Stimulated activated CD4-positive, alpha-beta T cell treated with anti-CD3 and anti-CD28 coated beads, Interleukin-12 subunit alpha, Interleukin-12 subunit beta, amount 100 ng/mL, for 48 hours (primary cell): Measurements from ENCODE around the gene OR10G8.

Experiments
- DNase-seq, 3 donors: peaks; one replicate each; pipeline ENCODE4 v3.0.0-alpha.2; 2020; ENCODE audit warnings: low read depth in 2 of 3, low spot score in 1 of 3

OR10G8 gene

GRCh38 chr11:124077266-124077665, 50.7 kb downstream of the OR10G8 start:
- no peak for DNase-seq

GRCh38 chr11:124078591-124078990, 52.0 kb downstream of the OR10G8 start:
- no peak for DNase-seq

- no peak for DNase-seq
These were observed 53.2 kb downstream of the OR10G8 start for GRCh38 chr11:124079631-124080326.
